ENCODE measurements around the gene LDLRAD4.

LDLRAD4 gene

DNA sequence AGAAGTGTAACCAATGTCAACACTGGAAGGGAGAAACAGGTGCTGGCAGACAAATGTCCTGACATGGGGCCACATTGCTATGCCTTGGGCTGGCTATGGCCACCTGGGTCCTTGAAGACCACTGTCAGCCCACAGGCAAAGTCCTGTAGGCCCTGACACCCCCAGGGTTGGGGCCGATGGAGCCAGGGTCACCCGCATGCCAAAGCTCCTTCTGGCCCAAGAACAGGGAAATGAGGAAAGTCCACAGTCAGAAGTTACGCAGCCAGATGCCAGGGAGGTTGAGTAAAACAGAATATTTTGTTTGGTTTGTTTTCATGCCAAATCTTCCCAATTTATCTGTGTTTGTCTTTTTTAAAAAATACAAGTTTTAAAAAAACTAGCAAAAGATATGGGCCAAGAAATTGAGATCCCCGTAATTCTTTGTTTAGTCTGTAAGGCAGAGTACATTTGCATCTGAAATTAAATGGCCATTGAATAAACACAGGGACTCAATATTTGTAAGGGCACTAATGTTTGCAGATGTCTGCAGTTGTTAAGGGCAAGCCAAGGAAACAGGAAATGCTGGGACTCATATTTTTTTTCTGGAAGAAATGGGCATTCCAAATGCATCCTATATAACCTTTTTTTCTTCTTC, 321.4 kb downstream of the LDLRAD4 start:
- DNase-seq (ENCODE audit: low read depth), result no peak
- no peak overlapping the region for H3K4me3 ChIP-seq (ENCODE audit: low read depth, low read length)

DNA sequence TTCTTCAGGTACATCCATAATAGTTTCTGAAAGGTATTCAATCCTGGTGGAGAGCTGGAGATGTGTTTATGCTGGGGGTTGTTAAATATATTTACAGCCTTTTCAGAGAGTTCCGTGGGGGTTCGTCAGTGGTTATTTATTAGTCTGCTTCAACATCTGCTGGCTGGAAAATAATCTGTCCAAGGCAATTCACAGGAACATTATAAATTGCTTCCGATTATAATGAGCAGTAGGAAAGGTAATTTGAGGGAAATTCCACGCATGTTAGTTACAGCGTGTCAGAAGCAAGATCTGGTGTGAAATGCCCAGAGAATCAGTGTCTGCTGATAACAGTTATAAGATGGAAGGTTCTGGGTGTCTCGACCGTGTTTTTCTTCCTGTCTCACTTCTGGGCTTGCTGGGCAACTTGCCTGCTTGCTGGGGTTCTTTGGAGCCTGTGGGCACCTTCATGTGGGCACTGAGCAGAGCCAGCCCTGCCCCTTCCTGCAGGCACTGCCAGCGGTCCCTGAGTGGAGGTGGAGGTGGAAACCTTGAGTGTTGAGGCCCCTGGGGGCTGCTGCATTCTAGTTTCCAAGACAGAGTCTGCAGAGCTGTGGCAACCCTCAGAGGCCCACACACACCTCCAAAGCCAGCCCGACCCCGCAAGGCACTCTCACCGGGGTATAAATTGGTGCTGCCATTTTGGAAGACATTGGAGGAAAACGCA, 322.1 kb downstream of the LDLRAD4 start:
- no peak overlapping the region for H3K4me3 ChIP-seq (ENCODE audit: low read depth, low read length)
- no peak for DNase-seq (ENCODE audit: low read depth)

DNA sequence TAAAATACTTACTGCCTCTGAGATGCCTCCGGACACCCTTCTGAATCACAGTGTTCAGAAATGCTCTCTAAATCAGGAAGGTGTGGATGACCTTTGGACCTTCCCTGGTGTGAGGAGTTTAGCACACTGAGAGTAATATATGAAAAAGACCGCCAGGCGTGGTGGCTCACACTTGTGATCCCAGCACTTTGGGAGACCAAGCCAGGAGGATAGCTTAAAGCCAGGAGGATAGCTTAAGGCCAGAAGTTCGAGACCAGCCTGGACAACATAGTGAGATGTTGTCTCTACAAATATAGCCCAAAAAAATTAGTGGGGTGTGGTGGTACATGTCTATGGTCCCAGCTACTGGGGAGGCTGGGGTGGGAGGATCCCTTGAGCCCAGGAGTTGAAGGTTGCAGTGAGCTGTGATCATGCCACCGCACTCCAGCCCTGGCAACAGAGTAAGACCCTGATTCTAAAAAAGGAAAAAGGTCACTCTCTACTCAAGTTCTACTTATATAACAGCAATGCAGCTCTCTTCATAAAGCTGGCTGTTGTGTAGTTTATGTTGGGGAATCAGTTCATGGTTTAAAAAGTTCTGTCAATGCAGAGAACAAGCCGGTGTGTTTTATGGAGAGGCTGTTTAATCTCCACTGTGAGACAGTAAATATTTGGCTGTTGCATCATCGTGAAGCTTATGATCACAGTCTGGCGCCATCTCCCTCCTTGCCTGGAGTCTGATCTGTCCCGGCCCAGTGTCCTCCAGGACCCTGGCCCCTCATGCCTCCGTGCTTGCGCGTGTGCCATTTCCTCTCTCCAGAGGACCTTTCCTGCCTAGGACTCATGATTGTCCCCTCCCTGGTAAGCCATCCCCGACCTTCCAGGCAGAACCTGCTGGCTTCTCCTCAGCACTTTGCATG, 323.3 kb downstream of the LDLRAD4 start:
- H3K4me3 ChIP-seq (ENCODE audit: low read depth, low read length), result no peak overlapping the region
- no peak for DNase-seq (ENCODE audit: low read depth)

DNA sequence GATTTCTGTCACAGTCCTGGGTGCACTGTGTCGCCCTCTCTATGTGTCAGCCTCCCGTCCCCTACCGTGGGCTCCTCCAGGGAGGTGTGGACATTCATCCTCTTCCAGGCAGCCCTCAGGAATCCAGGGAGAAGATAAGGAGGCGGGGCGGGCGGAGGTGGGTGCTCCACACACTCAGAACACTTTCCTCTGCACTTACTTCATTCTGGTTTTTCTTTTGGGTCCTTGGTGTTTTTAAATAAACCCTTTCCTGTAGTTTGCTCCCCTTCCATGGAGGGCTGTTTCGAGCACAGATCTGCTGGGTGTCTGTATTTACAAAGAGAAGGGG, 323.9 kb downstream of the LDLRAD4 start:
- no peak overlapping the region for H3K4me3 ChIP-seq (ENCODE audit: low read depth, low read length)
- no peak for DNase-seq (ENCODE audit: low read depth)

DNA sequence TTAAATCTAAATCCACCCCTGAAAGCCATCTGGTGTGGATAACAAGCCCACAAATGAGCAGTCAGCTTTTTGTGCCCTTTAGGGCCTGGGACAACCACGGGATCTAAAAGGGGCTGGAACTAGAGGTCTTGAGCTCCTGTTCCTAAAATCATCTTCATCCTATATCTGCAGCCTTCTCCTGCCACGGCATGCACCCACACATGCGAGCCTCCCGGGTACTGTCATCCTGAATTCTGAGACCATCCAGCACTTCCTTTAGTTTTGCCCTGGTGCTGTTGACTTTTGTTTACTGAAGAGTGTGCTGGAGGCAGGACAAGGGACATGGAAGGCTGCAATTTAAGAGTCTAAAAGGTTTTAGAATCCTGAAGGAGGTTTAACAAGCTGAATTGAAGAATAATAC, 324.6 kb downstream of the LDLRAD4 start:
- no peak for DNase-seq (ENCODE audit: low read depth)

DNA sequence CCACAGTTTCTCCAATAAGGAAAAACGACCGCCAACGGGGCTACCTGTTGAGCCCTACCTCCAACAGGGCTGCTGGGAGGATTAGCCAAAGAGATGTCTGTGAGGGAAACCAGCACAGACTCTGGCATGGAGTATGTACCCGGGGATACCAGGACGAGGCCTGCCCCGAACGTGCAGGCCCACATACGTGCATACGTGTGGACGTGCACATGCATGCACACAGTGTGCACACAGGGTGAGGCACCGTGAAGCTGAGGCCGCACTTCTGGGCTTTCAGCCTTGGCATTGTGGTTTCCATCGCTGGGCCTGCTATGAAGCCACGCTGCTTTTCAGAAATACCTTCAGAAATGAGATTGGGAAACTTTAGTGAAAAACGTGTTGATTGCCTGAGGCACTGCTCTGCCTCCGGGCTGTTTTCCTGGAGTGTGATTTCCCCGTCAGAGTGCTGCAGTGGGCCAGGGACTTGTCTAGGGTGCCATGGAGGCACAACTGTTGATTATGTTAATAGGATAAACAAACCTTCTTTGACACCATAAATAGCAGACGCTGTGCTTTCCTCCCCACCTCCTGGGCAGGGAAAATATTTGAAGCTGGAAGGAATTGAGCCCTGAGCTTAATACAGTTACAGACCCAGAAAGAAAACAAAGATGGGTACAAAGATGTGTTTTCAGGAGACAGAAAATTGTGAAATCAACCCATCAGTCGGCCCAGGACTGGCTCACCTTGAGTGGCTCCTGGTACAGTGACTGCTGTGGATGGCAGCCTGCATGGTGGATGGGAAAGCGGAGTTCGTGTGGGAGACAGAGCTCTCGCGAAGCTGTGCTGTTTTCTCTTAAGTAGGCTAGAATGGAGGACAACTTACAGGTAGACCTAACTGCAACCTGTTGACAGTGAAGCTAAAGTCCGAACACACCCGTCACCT, 325.5 kb downstream of the LDLRAD4 start:
- no peak for DNase-seq (ENCODE audit: low read depth)
- H3K4me3 ChIP-seq (ENCODE audit: low read depth, low read length), result no peak overlapping the region

More for the DNA sequence above, 324.6 kb downstream of the LDLRAD4 start:
- no peak overlapping the region for H3K4me3 ChIP-seq (ENCODE audit: low read depth, low read length)

DNA sequence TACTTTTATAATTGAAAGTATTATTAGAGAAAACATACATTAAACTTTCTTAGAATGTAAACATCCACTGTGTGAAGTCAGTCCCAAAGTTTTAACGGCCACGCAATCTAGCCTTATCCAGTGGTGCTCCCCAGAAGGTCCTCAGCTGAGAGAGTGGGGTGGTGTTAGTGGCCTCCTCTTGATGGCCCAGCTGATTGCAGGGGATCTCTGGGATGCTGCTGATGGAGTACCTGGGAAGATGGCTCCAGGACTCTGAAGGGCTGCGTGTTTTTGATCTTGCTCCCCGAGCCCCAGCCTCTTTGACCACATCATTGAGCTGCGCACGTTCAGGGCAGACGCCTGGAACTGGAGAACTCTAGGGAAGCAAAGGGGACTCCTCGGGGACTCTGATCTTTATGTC, 326.4 kb downstream of the LDLRAD4 start:
- no peak overlapping the region for H3K4me3 ChIP-seq (ENCODE audit: low read depth, low read length)
- no peak for DNase-seq (ENCODE audit: low read depth)

DNA sequence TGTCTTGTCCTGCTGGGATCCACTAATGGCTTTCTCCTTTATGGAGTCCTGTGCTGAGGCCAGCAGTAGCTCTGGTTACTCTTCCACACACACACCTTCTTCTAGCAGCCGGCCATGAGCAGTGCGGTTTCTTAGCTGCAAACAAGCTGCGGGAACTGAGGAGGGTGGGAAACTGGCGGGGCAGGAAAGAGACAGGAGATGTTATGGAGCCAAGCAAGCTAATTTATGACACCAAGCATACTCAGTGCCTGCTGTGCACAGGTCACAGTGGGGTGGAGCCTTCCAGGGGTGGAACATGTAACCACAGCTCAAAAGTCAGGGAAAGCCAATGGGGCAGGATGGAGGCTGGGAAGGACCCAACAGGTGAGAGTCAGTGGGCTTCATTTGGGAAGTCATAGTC, 327.0 kb downstream of the LDLRAD4 start:
- no peak overlapping the region for H3K4me3 ChIP-seq (ENCODE audit: low read depth, low read length)
- DNase-seq (ENCODE audit: low read depth), result no peak

DNA sequence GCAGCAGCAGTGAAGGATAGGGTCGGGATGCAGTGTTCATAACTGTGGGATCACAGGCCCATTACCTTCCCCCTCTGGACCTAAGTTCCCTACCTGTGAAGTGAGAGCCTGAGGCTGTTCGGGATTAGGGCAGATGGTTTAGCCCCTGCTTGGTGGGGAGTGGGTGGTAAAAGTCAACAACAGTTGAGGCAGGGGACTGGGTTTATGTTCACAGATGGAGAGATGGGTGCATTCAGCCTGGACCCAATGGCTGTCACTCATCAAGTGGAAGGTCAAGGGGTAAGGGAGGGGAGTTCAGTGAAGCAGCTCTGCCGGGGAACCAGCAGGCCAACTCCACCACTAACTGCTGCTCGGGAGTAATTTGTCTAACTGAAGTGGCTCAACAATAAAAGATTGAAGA, 327.4 kb downstream of the LDLRAD4 start:
- no peak for DNase-seq (ENCODE audit: low read depth)
- H3K4me3 ChIP-seq (ENCODE audit: low read depth, low read length), result no peak overlapping the region

DNA sequence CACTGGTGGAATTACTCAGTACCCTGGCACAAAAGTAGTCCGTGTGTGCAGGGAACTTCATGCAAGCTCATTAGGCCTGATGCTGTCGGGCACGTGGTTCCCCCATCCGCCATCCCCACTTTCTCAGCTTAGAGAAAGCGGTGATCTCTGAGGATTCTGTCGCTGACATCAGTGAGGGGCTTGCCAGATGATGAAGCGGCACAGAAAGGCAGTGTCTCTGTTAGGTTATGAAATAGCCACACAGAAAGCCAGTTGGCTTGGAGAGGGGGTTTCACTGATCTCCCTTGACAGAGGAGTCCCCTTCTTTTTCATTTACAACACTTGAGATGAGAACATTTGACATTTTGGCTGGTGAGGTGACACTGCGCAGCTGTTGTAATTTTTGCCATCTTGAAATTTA, 328.1 kb downstream of the LDLRAD4 start:
- no peak overlapping the region for H3K4me3 ChIP-seq (ENCODE audit: low read depth, low read length)

DNA sequence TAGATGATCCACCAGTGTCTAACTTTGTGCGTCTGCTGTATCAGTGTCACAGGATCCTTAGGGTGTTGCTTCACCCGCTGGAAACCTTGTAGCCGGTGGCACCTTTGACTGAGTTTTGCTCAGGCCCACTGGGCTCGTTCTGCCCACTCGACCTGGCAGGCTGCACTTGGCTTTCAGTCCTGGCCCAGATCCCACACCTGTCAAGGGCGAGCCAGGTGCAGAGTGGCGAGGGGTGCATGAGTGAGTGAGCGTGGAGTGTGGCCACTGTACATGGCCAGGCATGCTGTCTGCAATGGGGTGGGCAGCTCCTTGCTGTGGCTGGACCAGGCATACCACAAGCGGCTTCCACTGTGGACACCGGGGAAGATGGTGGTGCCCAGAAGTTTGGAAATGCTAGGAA, 328.8 kb downstream of the LDLRAD4 start:
- H3K4me3 ChIP-seq (ENCODE audit: low read depth, low read length), result no peak overlapping the region
- DNase-seq (ENCODE audit: low read depth), result no peak

More for the DNA sequence above, 328.1 kb downstream of the LDLRAD4 start:
- no peak for DNase-seq (ENCODE audit: low read depth)

DNA sequence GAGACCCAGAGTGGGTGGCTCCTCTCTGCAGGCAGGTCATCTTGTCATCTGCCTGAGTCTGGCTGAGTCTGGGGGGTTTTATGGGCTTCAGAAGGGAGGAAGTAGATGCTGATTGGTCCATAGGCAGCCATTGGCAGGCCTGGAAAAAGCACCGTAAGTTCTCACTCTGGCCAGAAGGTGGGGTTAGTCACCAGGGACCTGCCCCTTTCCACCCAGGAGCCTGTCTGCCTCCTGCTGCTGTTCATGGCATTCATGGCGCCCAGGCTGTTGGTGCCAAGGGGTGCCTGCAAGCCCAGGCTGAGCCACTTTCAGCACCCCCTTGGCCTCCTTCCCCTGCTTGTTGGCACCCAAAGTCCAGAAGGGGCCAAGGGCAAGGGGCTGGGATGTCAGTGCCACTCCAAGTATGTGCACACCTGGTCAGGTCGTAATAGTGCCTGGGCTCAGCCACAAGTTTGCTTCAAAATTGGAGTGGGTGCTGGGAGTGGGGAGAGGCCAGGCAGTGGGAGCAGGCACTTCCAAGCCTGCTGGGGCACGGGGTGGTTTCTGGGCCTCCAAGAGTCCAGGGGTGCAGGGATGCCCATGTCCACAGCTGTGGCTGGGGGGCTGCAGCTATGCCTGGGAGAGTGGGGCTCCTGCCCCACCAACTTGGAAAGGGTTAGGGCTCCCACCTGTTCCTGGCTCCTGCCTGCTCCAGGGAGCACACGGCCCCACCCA, 329.7 kb downstream of the LDLRAD4 start:
- no peak for DNase-seq (ENCODE audit: low read depth)
- no peak overlapping the region for H3K4me3 ChIP-seq (ENCODE audit: low read depth, low read length)

DNA sequence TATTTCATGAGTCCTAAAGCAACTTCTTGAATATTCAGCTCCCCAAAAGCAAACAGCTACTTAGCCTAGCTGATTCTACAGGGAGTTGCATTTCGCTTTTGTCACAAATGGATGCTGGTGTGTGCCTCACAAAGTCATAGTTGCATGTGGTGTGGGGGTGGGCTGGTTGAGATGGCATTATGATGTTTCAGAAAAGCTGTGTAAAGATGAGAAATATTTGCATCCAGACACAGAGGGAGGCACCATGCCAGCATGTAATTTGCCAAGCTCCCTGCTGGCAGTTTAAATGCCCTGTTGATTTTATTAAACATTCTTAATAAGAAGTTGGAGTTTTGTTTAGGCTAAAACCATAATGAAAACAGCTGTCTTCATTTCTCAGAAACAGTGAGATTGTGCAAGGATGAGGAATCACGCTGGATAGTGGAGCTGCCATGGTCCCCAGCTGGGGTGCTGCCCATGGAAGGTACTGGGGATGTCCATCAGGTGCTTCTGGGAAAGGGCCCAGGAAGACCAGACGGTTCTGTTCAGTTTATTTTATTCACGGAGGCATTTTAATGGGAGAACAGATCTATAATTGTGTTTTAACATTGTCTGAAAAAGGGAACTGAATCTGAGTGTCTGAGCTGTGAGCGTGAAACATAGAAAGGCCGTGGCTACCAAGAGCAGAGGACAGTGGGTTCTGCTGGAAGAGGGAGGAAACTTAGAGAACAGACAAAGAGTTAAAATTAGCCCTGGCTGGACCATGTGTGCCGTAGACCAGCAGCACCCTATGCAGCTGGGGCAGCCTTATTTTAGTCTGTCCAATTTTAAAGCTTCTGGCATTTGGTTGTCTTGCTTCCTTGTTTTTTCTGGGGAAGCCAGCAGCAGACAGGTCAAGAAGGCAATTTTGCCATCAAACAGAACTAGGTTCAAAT, 330.7 kb downstream of the LDLRAD4 start:
- H3K4me3 ChIP-seq (ENCODE audit: low read depth, low read length), result no peak overlapping the region
- no peak for DNase-seq (ENCODE audit: low read depth)

DNA sequence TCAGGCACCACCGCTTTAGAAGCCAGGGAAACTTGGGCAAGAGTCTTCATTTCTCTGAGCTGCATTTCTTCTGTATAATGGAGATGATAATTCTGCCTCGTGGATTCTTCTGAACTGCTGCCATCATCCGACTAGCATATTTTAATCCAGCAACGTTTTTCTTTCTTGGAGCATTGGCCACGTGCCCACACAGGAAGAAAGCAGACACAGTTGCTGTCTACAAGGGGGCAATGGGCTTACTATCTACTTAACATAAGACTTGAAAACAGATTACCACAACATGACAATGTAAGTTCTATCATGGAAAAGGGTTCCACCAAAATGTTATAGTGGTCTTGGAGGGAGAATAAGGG, 331.3 kb downstream of the LDLRAD4 start:
- DNase-seq (ENCODE audit: low read depth), result no peak
- no peak overlapping the region for H3K4me3 ChIP-seq (ENCODE audit: low read depth, low read length)

DNA sequence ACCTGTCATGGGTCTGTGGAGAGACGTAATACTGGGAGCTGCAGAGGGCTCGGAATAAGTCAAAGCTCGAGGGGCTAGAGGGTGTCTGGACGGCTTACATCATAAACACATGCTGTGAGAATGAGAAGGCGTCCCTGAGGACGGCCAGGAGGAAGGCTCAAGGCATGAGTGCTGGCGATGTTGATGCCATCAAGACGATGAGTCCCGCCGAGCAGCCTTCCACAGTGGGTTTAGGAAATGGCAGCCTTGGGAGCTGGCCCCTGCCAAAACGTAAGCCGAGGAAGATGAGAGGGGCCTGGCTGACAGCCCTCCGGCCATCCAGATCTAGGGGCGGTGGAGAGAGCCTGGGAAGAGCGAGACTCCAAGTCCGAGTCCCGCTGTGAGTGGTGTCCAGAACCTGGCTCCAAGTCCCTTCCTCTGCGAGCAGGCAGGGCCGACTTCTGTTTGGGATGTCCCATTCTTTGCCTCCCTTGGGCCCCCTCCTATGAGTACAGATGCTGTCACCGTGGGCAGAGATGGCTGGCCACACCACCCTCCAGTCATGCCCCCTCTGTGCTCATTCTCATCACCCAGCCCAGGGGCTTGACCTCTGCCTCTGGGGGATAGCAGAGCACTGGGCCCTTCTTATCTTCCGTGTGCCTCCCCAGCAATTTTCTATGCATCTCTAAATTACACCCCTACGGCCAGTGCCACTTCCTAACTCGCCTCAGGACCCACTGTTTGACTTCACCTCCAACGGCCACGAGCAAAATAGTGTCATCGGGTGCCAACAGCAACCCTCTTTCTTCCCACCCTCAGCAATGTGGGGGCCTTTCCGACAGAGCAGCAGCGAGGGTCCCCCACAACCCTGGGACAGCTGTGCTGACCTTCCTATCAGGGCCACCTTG, 332.1 kb downstream of the LDLRAD4 start:
- H3K4me3 ChIP-seq (ENCODE audit: low read depth, low read length), result no peak overlapping the region
- no peak for DNase-seq (ENCODE audit: low read depth)

DNA sequence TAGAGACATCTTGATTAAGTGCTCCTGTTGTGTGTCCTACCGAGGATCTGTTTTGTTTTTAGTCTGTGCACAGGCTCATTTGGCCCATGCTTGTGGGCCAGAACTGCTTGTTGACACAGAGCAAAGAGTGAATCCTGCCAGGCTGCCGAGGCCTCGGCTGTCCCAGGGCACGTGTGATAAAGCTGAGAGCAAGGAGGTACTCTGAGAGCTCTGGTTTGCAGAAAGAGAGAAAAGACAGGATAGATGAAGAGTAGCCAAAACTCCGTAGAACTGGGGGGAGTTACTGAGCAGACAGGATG, 332.7 kb downstream of the LDLRAD4 start:
- no peak overlapping the region for H3K4me3 ChIP-seq (ENCODE audit: low read depth, low read length)
- no peak for DNase-seq (ENCODE audit: low read depth)
